OCI-LY7 (cell line): ENCODE results near the gene DGCR2.

Experiments used
- CTCF ChIP-seq: fragments of 200-600 bp; sonication (generic); conservative IDR thresholded peaks from 2 replicates; pipeline ENCODE4 v1.5.1; 2014; ENCODE audit warnings: mild to moderate bottlenecking, antibody characterized with exemption, low read length, moderate library complexity, mixed read lengths
- EZH2phosphoT487 ChIP-seq: fragments of 200-600 bp; sonication (generic); IDR thresholded peaks from 2 replicates; pipeline ENCODE4 v1.6.1; 2018; ENCODE audit warnings: low read depth, borderline replicate concordance, mild to moderate bottlenecking, mixed run types, antibody characterized with exemption, low read length, moderate library complexity, mixed read lengths

GRCh38 chr22:19081351-19081750, 40.9 kb downstream of the DGCR2 start:
- TF ChIP-seq CTCF (no peak), EZH2phosphoT487 (no peak)
